ENCODE measurements around the gene ALG3. TPM values are rescaled to one million over a fixed set of nuclear protein-coding genes. Genes with fewer than 3 reads are reported as not detected.
"Not testable (repeated sequence)": the region's sequence is repeated elsewhere in the genome, so short reads cannot be mapped to it uniquely, and the experiment has no call there.

Gene ALG3
- total RNA-seq, 2 experiments from 2014 or later = 31.6 to 34.1 TPM

- intact Hi-C loops (cut with micrococcal nuclease) = no loop called here
- DNase-seq = no peak
- Mint-ChIP-seq H3K27ac (no peak within 1 kb of the TSS), H3K36me3 (no peaks in the 10 kb centered on the region), H3K27me3 (peaks cover 33% of the 10 kb centered on the region), H3K4me1 (ENCODE audit: low read depth) (peaks cover 5% of the 10 kb centered on the region), H3K9me3 (no peaks in the 10 kb centered on the region), H3K4me3 (no peak within 1 kb of the TSS)
- ChIA-PET CTCF (no interaction called here), POLR2A (no interaction called here)
Observed at GRCh38 chr3:184275961-184276910, 27.5 kb upstream of the ALG3 start, which contains the start of gene ECE2. Gene ECE2, plus strand, starts transcription at chr3:184276022. Its CDS starts 132 bp downstream, at chr3:184276154.

GRCh38 chr3:184275381-184275701, 26.6 kb upstream of the ALG3 start:
- no peaks in the 10 kb centered on the region for H3K9me3 Mint-ChIP-seq
- H3K4me3 Mint-ChIP-seq = no peak overlapping the region
- intact Hi-C loops (cut with micrococcal nuclease) = no loop called here
- ChIA-PET POLR2A (no interaction called here), CTCF (no interaction called here)
- H3K27me3 Mint-ChIP-seq = peaks cover 33% of the 10 kb centered on the region
- H3K36me3 Mint-ChIP-seq = no peaks in the 10 kb centered on the region
- peaks cover 5% of the 10 kb centered on the region for H3K4me1 Mint-ChIP-seq (ENCODE audit: low read depth)
- no peak overlapping the region for H3K27ac Mint-ChIP-seq
- no peak for DNase-seq

- Mint-ChIP-seq H3K27ac (no peak overlapping the region), H3K36me3 (no peaks in the 10 kb centered on the region), H3K9me3 (no peaks in the 10 kb centered on the region), H3K4me1 (ENCODE audit: low read depth) (peaks cover 5% of the 10 kb centered on the region), H3K4me3 (no peak overlapping the region), H3K27me3 (peaks cover 25% of the 10 kb centered on the region)
- CTCF ChIA-PET = interaction anchor here (0.6 to 1.0 kb wide), 3 partner anchors 16 to 154 kb away, joined by 3 to 5 read pairs (median 4); no protein-coding TSS in a partner anchor
- no peak for DNase-seq
- intact Hi-C loops (cut with micrococcal nuclease) = no loop called here
- POLR2A ChIA-PET = no interaction called here
Observed at GRCh38 chr3:184272269-184272668, 23.5 kb upstream of the ALG3 start.

DNA sequence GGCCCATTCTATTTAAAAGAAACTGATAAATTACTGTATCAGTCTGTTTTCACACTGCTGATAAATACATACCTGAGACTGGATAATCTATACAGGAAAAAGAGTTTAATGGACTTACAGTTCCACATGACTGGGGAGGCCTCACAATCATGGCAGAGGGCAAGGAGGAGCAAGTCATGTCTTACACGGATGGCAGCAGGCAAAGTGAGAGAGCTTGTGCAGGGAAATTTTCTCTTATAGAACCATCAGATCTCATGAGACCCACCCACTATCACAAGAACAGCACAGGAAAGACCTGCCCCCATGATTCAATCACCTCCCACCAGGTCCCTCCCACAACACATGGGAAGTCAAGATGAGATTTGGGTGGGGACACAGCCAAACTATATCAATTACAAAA, 18.5 kb upstream of the ALG3 start:
- POLR2A ChIA-PET; H3K27ac Mint-ChIP-seq; intact Hi-C loops (cut with micrococcal nuclease); H3K9me3 Mint-ChIP-seq; H3K36me3 Mint-ChIP-seq; CTCF ChIA-PET; DNase-seq; H3K4me3 Mint-ChIP-seq; H3K4me1 Mint-ChIP-seq (ENCODE audit: low read depth): not testable (repeated sequence)
- peaks cover 16% of the 10 kb centered on the region for H3K27me3 Mint-ChIP-seq

DNA sequence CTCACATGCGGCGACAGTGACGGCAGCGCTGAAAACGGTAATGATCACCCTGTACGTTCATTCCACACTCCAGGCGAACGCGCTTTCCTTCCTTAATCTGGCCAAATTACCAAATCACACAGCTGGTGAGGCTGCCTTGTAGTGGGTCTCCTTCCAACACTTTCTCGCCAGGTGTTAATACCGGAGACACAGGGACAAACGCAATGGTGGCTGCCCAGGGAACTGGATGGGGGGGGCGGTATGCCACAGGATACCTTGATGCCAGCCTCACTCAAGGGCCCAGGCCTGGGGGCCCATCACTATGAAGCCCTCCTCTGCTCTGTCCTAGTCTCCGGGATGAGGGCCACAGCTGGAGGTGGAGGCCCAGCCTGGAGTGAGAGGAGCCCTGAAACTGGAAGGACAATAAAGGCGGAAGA, 14.0 kb upstream of the ALG3 start:
- POLR2A ChIA-PET = no interaction called here
- Mint-ChIP-seq H3K4me3 (peak overlapping the region; percentile 79), H3K36me3 (peaks cover 2% of the 10 kb centered on the region), H3K9me3 (no peaks in the 10 kb centered on the region), H3K27ac (peak overlapping the region; percentile 18), H3K4me1 (ENCODE audit: low read depth) (peaks cover 20% of the 10 kb centered on the region), H3K27me3 (peaks cover 28% of the 10 kb centered on the region)
- no peak for DNase-seq
- CTCF ChIA-PET = interaction anchor here (3.8 kb wide), 1 partner anchor 35 kb away, joined by 23 read pairs; no protein-coding TSS in a partner anchor
- intact Hi-C loops (cut with micrococcal nuclease) = no loop called here

- H3K9me3 Mint-ChIP-seq = no peaks in the 10 kb centered on the region
- peak overlapping the region; percentile 79 for H3K4me3 Mint-ChIP-seq
- peaks cover 20% of the 10 kb centered on the region for H3K4me1 Mint-ChIP-seq (ENCODE audit: low read depth)
- H3K36me3 Mint-ChIP-seq = peaks cover 2% of the 10 kb centered on the region
- intact Hi-C loops (cut with micrococcal nuclease) = loop anchor here (1.0 to 2.0 kb wide), 2 partner anchors 12 to 37 kb away; partner anchors contain the start of gene PSMD2
- ChIA-PET POLR2A (interaction anchor here (1.4 kb wide), 1 partner anchor 12 kb away, joined by 4 read pairs; no protein-coding TSS in a partner anchor), CTCF (interaction anchor here (1.0 to 3.8 kb wide), 2 partner anchors 12 to 34 kb away, joined by 5 to 23 read pairs; partner anchors contain the start of gene EEF1AKMT4)
- peaks cover 23% of the 10 kb centered on the region for H3K27me3 Mint-ChIP-seq
- H3K27ac Mint-ChIP-seq = peak overlapping the region; percentile 25
- peak; percentile 58 for DNase-seq
Observed at GRCh38 chr3:184261854-184262763, 13.3 kb upstream of the ALG3 start.

DNA sequence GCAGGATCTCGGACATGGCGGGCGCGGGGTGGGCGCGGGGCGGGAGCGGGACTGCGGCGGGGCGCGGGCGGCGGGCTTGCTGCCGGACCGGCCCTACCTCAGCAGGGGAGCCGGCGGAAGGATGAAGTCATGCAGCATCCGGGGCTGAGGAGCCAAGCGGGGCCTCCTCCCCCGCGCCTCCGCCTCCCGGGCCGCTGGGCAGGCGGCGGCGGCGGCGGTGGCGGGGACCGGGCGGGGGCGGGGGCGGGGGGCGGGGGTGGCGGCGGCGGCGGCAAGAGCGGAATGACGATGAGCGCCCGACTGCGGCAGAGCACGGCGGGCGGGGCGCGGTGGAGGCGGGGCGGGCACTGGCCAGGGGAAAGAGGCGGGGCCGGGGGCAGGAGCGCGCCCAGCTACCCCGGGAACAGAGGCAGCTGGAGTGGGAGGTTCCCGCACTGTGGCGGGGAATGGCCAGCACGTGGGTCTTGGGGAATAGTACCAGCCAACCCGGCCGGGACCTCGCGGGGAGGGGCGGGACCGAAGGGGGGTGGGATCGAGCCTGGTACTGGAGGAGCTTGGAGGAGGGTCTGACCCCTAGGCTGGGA, 12.6 kb upstream of the ALG3 start, which contains the start of gene CAMK2N2:
Gene CAMK2N2 (minus strand): TSS at position 284 of the 584 bp plus-strand sequence. CDS start 268 bp downstream, at position 16.
- H3K27ac Mint-ChIP-seq = peak within 1 kb of the TSS; percentile 25
- H3K27me3 Mint-ChIP-seq = peaks cover 22% of the 10 kb centered on the region
- peak within 1 kb of the TSS; percentile 79 for H3K4me3 Mint-ChIP-seq
- peaks cover 2% of the 10 kb centered on the region for H3K36me3 Mint-ChIP-seq
- ChIA-PET POLR2A (interaction anchor here (1.4 kb wide), 1 partner anchor 11 kb away, joined by 4 read pairs; no protein-coding TSS in a partner anchor), CTCF (interaction anchor here (0.8 to 3.8 kb wide), 5 partner anchors 10 to 366 kb away, joined by 3 to 23 read pairs (median 5); partner anchors contain the start of gene EEF1AKMT4)
- H3K4me1 Mint-ChIP-seq (ENCODE audit: low read depth) = peaks cover 20% of the 10 kb centered on the region
- intact Hi-C loops (cut with micrococcal nuclease) = loop anchor here (1.0 to 2.0 kb wide), 2 partner anchors 11 to 37 kb away; partner anchors contain the start of gene PSMD2
- H3K9me3 Mint-ChIP-seq = no peaks in the 10 kb centered on the region
- peak; percentile 65 for DNase-seq

DNA sequence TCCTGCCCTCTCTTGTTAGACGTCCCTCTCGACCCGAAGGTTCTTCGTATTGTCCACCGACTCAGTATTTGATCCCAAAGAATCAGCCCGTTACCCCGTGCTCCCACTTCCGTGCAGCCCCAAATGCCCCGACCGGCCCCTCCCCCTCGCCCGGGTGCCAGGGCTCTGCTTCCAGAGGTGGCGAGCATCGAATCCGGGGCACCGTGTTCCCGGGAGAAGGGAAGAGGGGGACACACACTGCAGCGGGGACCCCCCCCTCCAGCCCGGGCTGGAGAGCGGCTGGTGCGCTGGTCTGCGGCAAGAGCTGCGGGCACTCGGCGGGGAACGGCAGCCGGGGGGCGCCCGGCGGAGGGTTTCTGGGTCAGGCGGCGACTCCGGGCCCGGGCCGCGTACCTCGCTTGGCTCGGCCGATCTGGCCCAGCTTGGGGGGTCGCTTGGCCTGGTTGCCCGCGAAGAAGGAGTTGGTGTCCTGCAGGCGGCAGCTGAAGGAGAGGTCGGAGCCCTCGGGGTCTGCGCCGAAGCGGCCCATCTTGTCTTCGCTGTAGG, 12.0 kb upstream of the ALG3 start:
- ChIA-PET POLR2A (no interaction called here), CTCF (interaction anchor here (0.8 to 3.8 kb wide), 4 partner anchors 9 to 365 kb away, joined by 3 to 23 read pairs (median 9); partner anchors contain the start of gene EEF1AKMT4)
- Mint-ChIP-seq H3K9me3 (no peaks in the 10 kb centered on the region), H3K27me3 (peaks cover 22% of the 10 kb centered on the region), H3K4me3 (peak overlapping the region; percentile 62), H3K4me1 (ENCODE audit: low read depth) (peaks cover 20% of the 10 kb centered on the region), H3K36me3 (peaks cover 2% of the 10 kb centered on the region), H3K27ac (peak overlapping the region; percentile 16)
- peak; percentile 11 for DNase-seq
- intact Hi-C loops (cut with micrococcal nuclease) = loop anchor here (1.0 to 2.0 kb wide), 2 partner anchors 10 to 38 kb away; partner anchors contain the start of gene PSMD2

- DNase-seq = peak; percentile 46
- Mint-ChIP-seq H3K4me3 (peak overlapping the region; percentile 62), H3K36me3 (peaks cover 2% of the 10 kb centered on the region), H3K9me3 (no peaks in the 10 kb centered on the region), H3K27me3 (peaks cover 20% of the 10 kb centered on the region), H3K4me1 (ENCODE audit: low read depth) (peaks cover 25% of the 10 kb centered on the region), H3K27ac (peak overlapping the region; percentile 16)
- intact Hi-C loops (cut with micrococcal nuclease) = loop anchor here (2.0 kb wide), 1 partner anchor 39 kb away; the partner anchor contains the start of gene PSMD2
- POLR2A ChIA-PET = no interaction called here
- CTCF ChIA-PET = interaction anchor here (0.9 to 3.8 kb wide), 4 partner anchors 8 to 38 kb away, joined by 3 to 23 read pairs (median 9); partner anchors contain the start of gene EEF1AKMT4
Observed at GRCh38 chr3:184259878-184260723, 11.3 kb upstream of the ALG3 start.

GRCh38 chr3:184259396-184259877, 10.7 kb upstream of the ALG3 start:
- Mint-ChIP-seq H3K27me3 (peaks cover 18% of the 10 kb centered on the region), H3K27ac (no peak overlapping the region), H3K9me3 (no peaks in the 10 kb centered on the region), H3K36me3 (peaks cover 2% of the 10 kb centered on the region), H3K4me1 (ENCODE audit: low read depth) (peaks cover 25% of the 10 kb centered on the region), H3K4me3 (no peak overlapping the region)
- no peak for DNase-seq
- ChIA-PET POLR2A (no interaction called here), CTCF (interaction anchor here (0.9 to 3.8 kb wide), 3 partner anchors 9 to 39 kb away, joined by 3 to 23 read pairs (median 15); partner anchors contain the start of gene EEF1AKMT4)
- intact Hi-C loops (cut with micrococcal nuclease) = no loop called here
